ENCODE measurements around the gene PCDHB16.
"Not testable (repeated sequence)": the region's sequence is repeated elsewhere in the genome, so short reads cannot be mapped to it uniquely, and the experiment has no call there.

The PCDHB16 gene

DNA sequence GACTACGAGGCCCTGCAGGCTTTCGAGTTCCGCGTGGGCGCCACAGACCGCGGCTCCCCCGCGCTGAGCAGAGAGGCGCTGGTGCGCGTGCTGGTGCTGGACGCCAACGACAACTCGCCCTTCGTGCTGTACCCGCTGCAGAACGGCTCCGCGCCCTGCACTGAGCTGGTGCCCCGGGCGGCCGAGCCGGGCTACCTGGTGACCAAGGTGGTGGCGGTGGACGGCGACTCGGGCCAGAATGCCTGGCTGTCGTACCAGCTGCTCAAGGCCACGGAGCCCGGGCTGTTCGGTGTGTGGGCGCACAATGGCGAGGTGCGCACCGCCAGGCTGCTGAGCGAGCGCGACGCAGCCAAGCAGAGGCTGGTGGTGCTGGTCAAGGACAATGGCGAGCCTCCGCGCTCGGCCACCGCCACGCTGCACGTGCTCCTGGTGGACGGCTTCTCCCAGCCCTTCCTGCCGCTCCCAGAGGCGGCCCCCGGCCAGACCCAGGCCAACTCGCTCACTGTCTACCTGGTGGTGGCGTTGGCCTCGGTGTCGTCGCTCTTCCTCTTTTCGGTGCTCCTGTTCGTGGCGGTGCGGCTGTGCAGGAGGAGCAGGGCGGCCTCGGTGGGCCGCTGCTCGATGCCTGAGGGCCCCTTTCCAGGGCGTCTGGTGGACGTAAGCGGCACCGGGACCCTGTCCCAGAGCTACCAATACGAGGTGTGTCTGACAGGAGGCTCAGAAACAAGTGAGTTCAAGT is 2.1 kb downstream of the PCDHB16 start:
- DNase-seq, result not testable (repeated sequence)

DNA sequence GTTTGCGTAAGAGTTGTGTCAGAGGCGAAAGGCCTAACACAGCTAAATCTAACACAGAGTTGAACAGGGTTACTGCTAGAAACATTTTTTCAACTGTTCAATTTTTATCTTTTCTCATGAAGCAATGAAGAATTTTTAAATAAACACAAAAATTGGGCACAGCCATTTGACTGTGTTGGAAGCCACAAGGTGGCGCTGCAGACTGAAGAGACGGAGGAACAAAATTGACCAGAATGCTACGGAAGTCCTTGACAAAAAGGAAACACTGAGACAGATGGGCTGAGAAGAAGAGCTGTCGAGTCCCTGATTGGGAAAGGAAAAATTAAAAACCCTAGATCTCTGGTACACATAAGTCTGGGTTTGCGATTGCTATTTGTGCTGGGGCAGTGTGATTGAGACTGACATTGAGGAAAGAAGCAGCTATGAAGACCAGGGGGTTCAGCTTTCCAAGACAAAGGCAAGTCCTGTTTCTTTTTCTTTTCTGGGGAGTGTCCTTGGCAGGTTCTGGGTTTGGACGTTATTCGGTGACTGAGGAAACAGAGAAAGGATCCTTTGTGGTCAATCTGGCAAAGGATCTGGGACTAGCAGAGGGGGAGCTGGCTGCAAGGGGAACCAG is 4.8 kb downstream of the PCDHB16 start, which contains the start of gene PCDHB9:
Gene PCDHB9 (plus strand): TSS at position 265 of the 616 bp plus-strand sequence. CDS start 158 bp downstream, at position 423.
- no peak for DNase-seq

GRCh38 chr5:141188682-141189081 is 6.5 kb downstream of the PCDHB16 start:
- DNase-seq, result not testable (repeated sequence)

DNA sequence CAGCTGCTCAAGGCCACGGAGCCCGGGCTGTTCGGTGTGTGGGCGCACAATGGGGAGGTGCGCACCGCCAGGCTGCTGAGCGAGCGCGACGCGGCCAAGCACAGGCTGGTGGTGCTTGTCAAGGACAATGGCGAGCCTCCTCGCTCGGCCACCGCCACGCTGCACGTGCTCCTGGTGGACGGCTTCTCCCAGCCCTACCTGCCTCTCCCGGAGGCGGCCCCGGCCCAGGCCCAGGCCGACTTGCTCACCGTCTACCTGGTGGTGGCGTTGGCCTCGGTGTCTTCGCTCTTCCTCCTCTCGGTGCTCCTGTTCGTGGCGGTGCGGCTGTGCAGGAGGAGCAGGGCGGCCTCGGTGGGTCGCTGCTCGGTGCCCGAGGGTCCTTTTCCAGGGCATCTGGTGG is 6.9 kb downstream of the PCDHB16 start:
- DNase-seq, result not testable (repeated sequence)

DNA sequence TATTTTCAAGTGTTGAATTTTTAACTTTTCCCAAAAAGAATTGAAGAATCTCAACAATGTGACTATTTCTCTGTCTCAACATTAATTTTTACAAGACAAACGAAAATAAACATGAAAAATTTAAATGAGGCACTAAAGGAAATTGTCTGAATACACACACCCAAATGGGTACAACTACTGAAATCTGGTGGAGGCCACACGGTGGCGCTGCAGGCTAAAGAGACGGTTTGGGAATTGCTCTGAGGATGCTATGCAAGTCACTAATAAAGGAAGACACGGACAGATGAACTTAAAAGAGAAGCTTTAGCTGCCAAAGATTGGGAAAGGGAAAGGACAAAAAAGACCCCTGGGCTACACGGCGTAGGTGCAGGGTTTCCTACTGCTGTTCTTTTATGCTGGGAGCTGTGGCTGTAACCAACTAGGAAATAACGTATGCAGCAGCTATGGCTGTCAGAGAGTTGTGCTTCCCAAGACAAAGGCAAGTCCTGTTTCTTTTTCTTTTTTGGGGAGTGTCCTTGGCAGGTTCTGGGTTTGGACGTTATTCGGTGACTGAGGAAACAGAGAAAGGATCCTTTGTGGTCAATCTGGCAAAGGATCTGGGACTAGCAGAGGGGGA is 10.0 kb downstream of the PCDHB16 start, which contains the start of gene PCDHB10:
Gene PCDHB10 (plus strand): TSS at position 244 of the 616 bp plus-strand sequence. CDS start 200 bp downstream, at position 444.
- DNase-seq, result peak; percentile 18

DNA sequence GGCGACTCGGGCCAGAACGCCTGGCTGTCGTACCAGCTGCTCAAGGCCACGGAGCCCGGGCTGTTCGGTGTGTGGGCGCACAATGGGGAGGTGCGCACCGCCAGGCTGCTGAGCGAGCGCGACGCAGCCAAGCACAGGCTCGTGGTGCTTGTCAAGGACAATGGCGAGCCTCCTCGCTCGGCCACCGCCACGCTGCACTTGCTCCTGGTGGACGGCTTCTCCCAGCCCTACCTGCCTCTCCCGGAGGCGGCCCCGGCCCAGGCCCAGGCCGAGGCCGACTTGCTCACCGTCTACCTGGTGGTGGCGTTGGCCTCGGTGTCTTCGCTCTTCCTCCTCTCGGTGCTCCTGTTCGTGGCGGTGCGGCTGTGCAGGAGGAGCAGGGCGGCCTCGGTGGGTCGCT is 12.1 kb downstream of the PCDHB16 start:
- not testable (repeated sequence) for DNase-seq

GRCh38 chr5:141196363-141196762 is 14.2 kb downstream of the PCDHB16 start:
- DNase-seq, result no peak

DNA sequence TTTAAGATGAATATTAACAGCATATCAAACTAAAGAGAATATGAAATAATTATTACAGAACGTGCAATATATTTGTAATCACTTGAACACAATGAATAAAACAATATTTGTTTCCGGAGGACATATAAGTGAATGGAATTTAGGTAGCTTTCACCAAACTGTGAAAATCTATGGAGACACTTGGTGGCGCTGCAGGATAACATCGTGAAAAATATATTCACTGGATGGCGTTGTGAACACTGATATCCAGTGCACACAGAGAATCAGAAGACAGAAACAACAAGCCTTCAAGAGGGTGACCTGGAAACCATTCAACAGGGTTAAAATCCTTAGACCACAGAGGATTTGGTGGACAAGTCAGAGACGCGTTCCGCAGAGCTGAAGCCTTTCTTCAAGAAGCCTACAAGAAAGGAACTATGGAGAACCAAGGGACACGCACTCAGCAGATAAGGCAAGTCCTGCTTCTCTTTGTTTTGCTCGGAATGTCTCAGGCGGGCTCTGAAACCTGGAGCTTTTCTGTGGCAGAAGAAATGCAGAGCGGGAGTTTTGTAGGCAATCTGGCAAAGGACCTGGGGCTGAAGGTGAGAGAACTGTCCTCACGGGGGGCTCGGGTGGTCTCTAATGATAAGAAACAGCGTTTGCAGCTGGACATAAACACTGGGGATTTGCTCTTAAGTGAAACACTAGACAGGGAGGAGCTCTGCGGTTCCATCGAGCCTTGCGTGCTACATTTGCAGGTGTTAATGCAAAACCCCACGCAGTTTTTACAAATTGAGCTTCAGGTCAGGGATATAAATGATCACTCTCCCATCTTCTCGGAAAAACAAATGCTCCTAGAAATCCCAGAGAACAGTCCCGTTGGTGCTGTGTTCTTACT is 17.4 kb downstream of the PCDHB16 start, which contains the start of gene PCDHB11:
Gene PCDHB11 (plus strand): TSS at position 269 of the 877 bp plus-strand sequence. CDS start 148 bp downstream, at position 417.
- no peak for DNase-seq

DNA sequence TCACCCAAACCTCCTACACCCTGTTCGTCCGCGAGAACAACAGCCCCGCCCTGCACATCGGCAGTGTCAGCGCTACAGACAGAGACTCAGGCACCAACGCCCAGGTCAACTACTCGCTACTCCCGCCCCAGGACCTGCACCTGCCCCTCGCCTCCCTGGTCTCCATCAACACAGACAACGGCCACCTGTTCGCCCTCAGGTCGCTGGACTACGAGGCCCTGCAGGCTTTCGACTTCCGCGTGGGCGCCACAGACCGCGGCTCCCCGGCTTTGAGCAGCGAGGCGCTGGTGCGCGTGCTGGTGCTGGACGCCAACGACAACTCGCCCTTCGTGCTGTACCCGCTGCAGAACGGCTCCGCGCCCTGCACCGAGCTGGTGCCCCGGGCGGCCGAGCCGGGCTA is 18.9 kb downstream of the PCDHB16 start:
- DNase-seq, result not testable (repeated sequence)

DNA sequence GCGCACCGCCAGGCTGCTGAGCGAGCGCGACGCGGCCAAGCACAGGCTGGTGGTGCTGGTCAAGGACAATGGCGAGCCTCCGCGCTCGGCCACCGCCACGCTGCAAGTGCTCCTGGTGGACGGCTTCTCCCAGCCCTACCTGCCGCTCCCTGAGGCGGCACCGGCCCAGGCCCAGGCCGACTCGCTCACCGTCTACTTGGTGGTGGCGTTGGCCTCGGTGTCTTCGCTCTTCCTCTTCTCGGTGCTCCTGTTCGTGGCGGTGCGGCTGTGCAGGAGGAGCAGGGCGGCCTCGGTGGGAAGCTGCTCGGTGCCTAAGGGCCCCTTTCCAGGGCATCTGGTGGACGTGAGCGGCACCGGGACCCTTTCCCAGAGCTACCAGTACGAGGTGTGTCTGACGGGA is 19.5 kb downstream of the PCDHB16 start:
- DNase-seq, result not testable (repeated sequence)

DNA sequence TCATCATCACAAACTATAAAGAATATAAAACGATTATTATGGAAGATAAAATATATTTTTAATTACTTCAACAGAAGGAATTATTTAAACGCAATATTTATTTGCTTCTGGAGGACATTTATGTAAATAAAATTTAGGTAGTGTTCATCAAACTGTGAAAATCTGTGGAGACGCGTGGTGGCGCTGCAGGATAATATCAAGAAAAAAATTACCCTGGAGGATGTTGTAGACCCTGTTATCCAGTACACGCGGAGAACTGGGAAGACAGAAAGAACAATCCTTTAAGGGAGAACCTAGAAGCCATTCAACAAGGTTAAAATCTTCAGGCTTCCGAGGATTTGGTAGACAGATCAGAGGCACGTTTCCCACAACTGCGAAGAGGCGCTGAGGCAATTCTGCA is 26.3 kb downstream of the PCDHB16 start, which contains the start of gene PCDHB12:
Gene PCDHB12 (plus strand): TSS at position 242 of the 400 bp plus-strand sequence. CDS start 189 bp downstream, outside the sequence.
- DNase-seq, result no peak

DNA sequence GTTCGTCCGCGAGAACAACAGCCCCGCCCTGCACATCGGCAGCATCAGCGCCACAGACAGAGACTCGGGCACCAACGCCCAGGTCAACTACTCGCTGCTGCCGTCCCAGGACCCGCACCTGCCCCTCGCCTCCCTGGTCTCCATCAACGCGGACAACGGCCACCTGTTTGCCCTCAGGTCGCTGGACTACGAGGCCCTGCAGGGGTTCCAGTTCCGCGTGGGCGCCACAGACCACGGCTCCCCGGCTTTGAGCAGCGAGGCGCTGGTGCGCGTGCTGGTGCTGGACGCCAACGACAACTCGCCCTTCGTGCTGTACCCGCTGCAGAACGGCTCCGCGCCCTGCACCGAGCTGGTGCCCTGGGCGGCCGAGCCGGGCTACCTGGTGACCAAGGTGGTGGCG is 28.1 kb downstream of the PCDHB16 start:
- not testable (repeated sequence) for DNase-seq

- DNase-seq, result not testable (repeated sequence)
Measured at GRCh38 chr5:141210849-141211248, 28.7 kb downstream of the PCDHB16 start.

DNA sequence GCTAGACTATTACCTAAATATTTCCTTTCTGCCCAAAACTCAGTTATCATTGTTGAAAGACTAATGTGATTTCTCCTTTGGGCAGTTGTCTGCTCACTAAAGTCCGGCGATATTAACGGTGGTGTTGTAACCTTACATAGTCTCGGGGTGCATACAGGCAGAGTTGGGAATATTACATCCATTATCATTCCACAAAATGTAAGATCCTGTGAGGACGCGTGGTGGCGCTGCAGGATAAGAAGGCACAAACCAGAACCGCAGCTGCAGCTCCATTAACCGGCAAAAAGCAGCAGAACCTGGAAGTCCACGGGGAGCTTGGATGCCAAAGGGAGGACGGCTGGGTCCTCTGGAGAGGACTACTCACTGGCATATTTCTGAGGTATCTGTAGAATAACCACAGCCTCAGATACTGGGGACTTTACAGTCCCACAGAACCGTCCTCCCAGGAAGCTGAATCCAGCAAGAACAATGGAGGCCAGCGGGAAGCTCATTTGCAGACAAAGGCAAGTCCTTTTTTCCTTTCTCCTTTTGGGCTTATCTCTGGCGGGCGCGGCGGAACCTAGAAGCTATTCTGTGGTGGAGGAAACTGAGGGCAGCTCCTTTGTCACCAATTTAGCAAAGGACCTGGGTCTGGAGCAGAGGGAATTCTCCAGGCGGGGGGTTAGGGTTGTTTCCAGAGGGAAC is 31.6 kb downstream of the PCDHB16 start, which contains the start of gene PCDHB13:
Gene PCDHB13 (plus strand): TSS at position 264 of the 684 bp plus-strand sequence. CDS start 205 bp downstream, at position 469.
- peak; percentile 3 for DNase-seq

GRCh38 chr5:141214583-141214982 is 32.4 kb downstream of the PCDHB16 start:
- DNase-seq, result not testable (repeated sequence)

- DNase-seq, result not testable (repeated sequence)
Measured at GRCh38 chr5:141215504-141215903, 33.3 kb downstream of the PCDHB16 start.

DNA sequence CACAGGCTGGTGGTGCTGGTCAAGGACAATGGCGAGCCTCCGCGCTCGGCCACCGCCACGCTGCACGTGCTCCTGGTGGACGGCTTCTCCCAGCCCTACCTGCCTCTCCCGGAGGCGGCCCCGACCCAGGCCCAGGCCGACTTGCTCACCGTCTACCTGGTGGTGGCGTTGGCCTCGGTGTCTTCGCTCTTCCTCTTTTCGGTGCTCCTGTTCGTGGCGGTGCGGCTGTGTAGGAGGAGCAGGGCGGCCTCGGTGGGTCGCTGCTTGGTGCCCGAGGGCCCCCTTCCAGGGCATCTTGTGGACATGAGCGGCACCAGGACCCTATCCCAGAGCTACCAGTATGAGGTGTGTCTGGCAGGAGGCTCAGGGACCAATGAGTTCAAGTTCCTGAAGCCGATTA is 33.8 kb downstream of the PCDHB16 start:
- DNase-seq, result not testable (repeated sequence)

GRCh38 chr5:141223112-141223783 is 41.1 kb downstream of the PCDHB16 start, which contains the start of gene PCDHB14:
Gene PCDHB14, plus strand, starts transcription at chr5:141223343. Its CDS starts 163 bp downstream, at chr5:141223506.
- DNase-seq, result no peak

DNA sequence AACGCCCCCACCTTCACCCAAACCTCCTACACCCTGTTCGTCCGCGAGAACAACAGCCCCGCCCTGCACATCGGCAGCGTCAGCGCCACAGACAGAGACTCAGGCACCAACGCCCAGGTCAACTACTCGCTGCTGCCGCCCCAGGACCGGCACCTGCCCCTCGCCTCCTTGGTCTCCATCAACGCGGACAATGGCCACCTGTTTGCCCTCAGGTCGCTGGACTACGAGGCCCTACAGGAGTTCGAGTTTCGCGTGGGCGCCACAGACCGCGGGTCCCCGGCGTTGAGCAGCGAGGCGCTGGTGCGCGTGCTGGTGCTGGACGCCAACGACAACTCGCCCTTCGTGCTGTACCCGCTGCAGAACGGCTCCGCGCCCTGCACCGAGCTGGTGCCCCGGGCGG is 42.7 kb downstream of the PCDHB16 start:
- DNase-seq, result not testable (repeated sequence)

GRCh38 chr5:141225421-141225820 is 43.2 kb downstream of the PCDHB16 start:
- DNase-seq, result not testable (repeated sequence)

All from suppressor macrophage treated with lipopolysaccharide for 4 hours (primary cell).